ENCODE results near the gene TSBP1. TPM values are rescaled to one million over a fixed set of nuclear protein-coding genes. Genes with fewer than 3 reads are reported as not detected.
"Not testable (repeated sequence)": the region's sequence is repeated elsewhere in the genome, so short reads cannot be mapped to it uniquely, and the experiment has no call there.

The TSBP1 gene
- total and polyA plus RNA-seq, 8 donors: not detected

- Histone ChIP-seq H3K27me3 (no peaks in the 10 kb centered on the region), H3K4me1 (peaks cover 0 to 4% (median 0%) of the 10 kb centered on the region in 4 donors), H3K9me3 (no peaks in the 10 kb centered on the region), H3K4me3 (no peak overlapping the region), H3K27ac (no peak overlapping the region), H3K36me3 (no peaks in the 10 kb centered on the region)
- DNase-seq: no peak
- TF ChIP-seq POLR2A (IDR thresholded peaks at IDR 0.05) (no peak), POLR2AphosphoS5 (IDR thresholded peaks at IDR 0.05) (no peak), EP300 (IDR thresholded peaks at IDR 0.05) (no peak)
- TF ChIP-seq, protein P1, sequence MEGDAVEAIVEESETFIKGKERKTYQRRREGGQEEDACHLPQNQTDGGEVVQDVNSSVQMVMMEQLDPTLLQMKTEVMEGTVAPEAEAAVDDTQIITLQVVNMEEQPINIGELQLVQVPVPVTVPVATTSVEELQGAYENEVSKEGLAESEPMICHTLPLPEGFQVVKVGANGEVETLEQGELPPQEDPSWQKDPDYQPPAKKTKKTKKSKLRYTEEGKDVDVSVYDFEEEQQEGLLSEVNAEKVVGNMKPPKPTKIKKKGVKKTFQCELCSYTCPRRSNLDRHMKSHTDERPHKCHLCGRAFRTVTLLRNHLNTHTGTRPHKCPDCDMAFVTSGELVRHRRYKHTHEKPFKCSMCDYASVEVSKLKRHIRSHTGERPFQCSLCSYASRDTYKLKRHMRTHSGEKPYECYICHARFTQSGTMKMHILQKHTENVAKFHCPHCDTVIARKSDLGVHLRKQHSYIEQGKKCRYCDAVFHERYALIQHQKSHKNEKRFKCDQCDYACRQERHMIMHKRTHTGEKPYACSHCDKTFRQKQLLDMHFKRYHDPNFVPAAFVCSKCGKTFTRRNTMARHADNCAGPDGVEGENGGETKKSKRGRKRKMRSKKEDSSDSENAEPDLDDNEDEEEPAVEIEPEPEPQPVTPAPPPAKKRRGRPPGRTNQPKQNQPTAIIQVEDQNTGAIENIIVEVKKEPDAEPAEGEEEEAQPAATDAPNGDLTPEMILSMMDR (IDR thresholded peaks at IDR 0.05): no peak
- intact Hi-C loops (cut with DNase I; ENCODE audit: low total_unique reads): no loop called here
- 55 to 74% (median 70%) methylated on average over 2 of the region's 2 CpGs for WGBS, 5 donors
These were observed 1.2 kb downstream of the TSBP1 start for GRCh38 chr6:32370505-32370904.

DNA sequence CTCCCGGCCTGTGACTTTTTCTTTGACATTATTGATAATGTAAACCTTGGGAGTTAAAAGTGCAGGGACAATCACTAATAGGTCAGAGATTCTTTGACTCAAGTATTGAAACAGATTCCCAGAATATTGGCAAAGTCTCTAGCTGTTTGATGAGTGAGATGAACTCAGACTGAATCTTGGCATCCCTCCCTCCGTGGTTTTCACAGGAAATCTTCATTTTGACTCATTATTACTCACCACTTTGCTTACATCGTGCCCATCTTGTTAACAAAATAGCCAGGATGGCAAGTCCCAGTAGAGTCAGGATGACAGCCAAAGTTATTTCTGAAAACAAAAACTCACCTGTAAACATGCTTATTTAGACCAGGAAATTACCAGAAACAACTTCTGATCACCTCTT, 2.0 kb downstream of the TSBP1 start:
- no peak overlapping the region for H3K4me3 ChIP-seq
- H3K4me1 ChIP-seq: peaks cover 0 to 4% (median 0%) of the 10 kb centered on the region in 4 donors
- intact Hi-C loops (cut with DNase I; ENCODE audit: low total_unique reads): no loop called here
- H3K9me3 ChIP-seq: no peaks in the 10 kb centered on the region
- TF ChIP-seq POLR2A (IDR thresholded peaks at IDR 0.05): no peak
- TF ChIP-seq, protein P1 (IDR thresholded peaks at IDR 0.05): no peak
- TF ChIP-seq EP300 (IDR thresholded peaks at IDR 0.05): no peak
- no peak for TF ChIP-seq POLR2AphosphoS5 (IDR thresholded peaks at IDR 0.05)
- no peaks in the 10 kb centered on the region for H3K27me3 ChIP-seq
- no peak for DNase-seq
- WGBS, 5 donors: 47 to 66% (median 54%) methylated on average over 3 of the region's 3 CpGs
- no peaks in the 10 kb centered on the region for H3K36me3 ChIP-seq
- no peak overlapping the region for H3K27ac ChIP-seq

- H3K27ac ChIP-seq: no peak overlapping the region
- H3K27me3 ChIP-seq: no peaks in the 10 kb centered on the region
- no peak overlapping the region for H3K4me3 ChIP-seq
- H3K4me1 ChIP-seq: no peaks in the 10 kb centered on the region
- 75 to 95% (median 89%) methylated on average over 3 of the region's 3 CpGs for WGBS, 5 donors
- DNase-seq: no peak
- H3K9me3 ChIP-seq: no peaks in the 10 kb centered on the region
- TF ChIP-seq EP300 (IDR thresholded peaks at IDR 0.05): no peak
- TF ChIP-seq, protein P1 (IDR thresholded peaks at IDR 0.05): no peak
- intact Hi-C loops (cut with DNase I; ENCODE audit: low total_unique reads): no loop called here
- H3K36me3 ChIP-seq: no peaks in the 10 kb centered on the region
These were observed 4.1 kb downstream of the TSBP1 start for GRCh38 chr6:32367644-32368043.

DNA sequence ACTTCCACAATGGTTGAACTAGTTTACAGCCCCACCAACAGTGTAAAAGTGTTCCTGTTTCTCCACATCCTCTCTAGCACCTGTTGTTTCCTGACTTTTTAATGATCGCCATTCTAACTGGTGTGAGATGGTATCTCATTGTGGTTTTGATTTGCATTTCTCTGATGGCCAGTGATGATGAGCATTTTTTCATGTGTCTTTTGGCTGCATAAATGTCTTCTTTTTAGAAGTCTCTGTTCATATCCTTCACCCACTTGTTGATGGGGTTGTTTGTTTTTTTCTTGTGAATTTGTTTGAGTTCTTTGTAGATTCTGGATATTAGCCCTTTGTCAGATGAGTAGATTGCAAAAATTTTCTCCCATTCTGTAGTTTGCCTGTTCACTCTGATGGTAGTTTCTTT, 12.5 kb downstream of the TSBP1 start:
- WGBS, 5 donors: 71 to 100% methylated on average over 1 of the region's 1 CpG; no CpG with 5 or more reads in 3 of the 5 donors
- intact Hi-C loops (cut with DNase I; ENCODE audit: low total_unique reads); DNase-seq; H3K9me3 ChIP-seq; H3K4me3 ChIP-seq; H3K36me3 ChIP-seq; H3K27me3 ChIP-seq; H3K4me1 ChIP-seq; H3K27ac ChIP-seq: not testable (repeated sequence)

DNA sequence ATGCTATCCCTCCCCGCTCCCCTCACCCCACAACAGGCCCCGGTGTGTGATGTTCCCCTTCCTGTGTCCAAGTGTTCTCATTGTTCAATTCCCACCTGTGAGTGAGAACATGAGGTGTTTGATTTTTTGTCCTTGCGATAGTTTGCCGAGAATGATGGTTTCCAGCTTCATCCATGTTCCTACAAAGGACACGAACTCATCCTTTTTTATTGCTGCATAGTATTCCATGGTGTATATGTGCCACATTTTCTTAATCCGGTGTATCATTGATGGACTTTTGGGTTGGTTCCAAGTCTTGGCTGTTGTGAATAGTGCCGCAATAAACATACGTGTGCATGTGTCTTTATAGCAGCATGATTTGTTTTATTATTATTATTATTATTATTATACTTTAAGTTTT, 13.2 kb downstream of the TSBP1 start:
- H3K4me1 ChIP-seq; DNase-seq; H3K9me3 ChIP-seq; H3K27me3 ChIP-seq; H3K4me3 ChIP-seq; H3K36me3 ChIP-seq; intact Hi-C loops (cut with DNase I; ENCODE audit: low total_unique reads); H3K27ac ChIP-seq: not testable (repeated sequence)
- WGBS, 5 donors: 73 to 96% (median 81%) methylated on average over 6 to 8 of the region's 8 CpGs

- Histone ChIP-seq H3K9me3 (no peaks in the 10 kb centered on the region), H3K4me3 (no peak overlapping the region), H3K4me1 (no peaks in the 10 kb centered on the region), H3K27ac (no peak overlapping the region), H3K36me3 (no peaks in the 10 kb centered on the region), H3K27me3 (no peaks in the 10 kb centered on the region)
- DNase-seq: no peak
- intact Hi-C loops (cut with DNase I; ENCODE audit: low total_unique reads): no loop called here
- WGBS, 5 donors: 53 to 86% (median 60%) methylated on average over 1 of the region's 1 CpG
- no peak for TF ChIP-seq POLR2AphosphoS5 (IDR thresholded peaks at IDR 0.05)
- TF ChIP-seq POLR2A (IDR thresholded peaks at IDR 0.05): no peak
- TF ChIP-seq, protein P1 (IDR thresholded peaks at IDR 0.05): no peak
- TF ChIP-seq EP300 (IDR thresholded peaks at IDR 0.05): no peak
These were observed 16.7 kb downstream of the TSBP1 start for GRCh38 chr6:32355018-32355417.
